Suppressor macrophage treated with lipopolysaccharide for 1 hour (primary cell): ENCODE data around the gene CASP8AP2.
"Not testable (repeated sequence)": the region's sequence is repeated elsewhere in the genome, so short reads cannot be mapped to it uniquely, and the experiment has no call there.

Experiments
- DNase-seq, 3 donors: peaks; one replicate each; pipeline ENCODE4 v3.0.0-alpha.2; 2020 to 2022

Gene CASP8AP2

GRCh38 chr6:89888871-89889270 is 59.2 kb downstream of the CASP8AP2 start:
- peak in 1 of 3 donors; percentile 2 for DNase-seq

GRCh38 chr6:89890845-89891528 is 61.3 kb downstream of the CASP8AP2 start:
- not testable (repeated sequence) for DNase-seq

- DNase-seq, result peak in 1 of 3 donors; percentile 3
These were observed 62.9 kb downstream of the CASP8AP2 start for GRCh38 chr6:89892577-89892976.

- DNase-seq, result peak in 1 of 3 donors; percentile 15
These were observed 64.5 kb downstream of the CASP8AP2 start, which contains the start of gene GJA10 for GRCh38 chr6:89894169-89894568. GJA10 (plus strand) TSS chr6:89894469; CDS start chr6:89894469, 0 bp downstream.

GRCh38 chr6:89895276-89895874 is 65.7 kb downstream of the CASP8AP2 start:
- DNase-seq, result peak; percentile 17 to 25 (median 20)

- not testable (repeated sequence) for DNase-seq
These were observed 80.6 kb downstream of the CASP8AP2 start for GRCh38 chr6:89910001-89910901.

- no peak for DNase-seq
These were observed 81.2 kb downstream of the CASP8AP2 start for GRCh38 chr6:89910902-89911240.

- no peak for DNase-seq
These were observed 86.6 kb downstream of the CASP8AP2 start for GRCh38 chr6:89916136-89916920.

- DNase-seq, result no peak
These were observed 87.5 kb downstream of the CASP8AP2 start for GRCh38 chr6:89917216-89917615.

- DNase-seq, result no peak
These were observed 88.2 kb downstream of the CASP8AP2 start for GRCh38 chr6:89917801-89918366.
